Vagina (tissue), 2 donors: ENCODE results near the gene ZBTB47.

ENCODE experiments used
- CTCF ChIP-seq, 3 experiments: fragments of 450-650 bp in 2 of 3; fragments of 200-600 bp in 1 of 3; sonication (generic) in 1 of 3; IDR thresholded peaks; one replicate each; pipeline ENCODE4 v1.5.1; 2017 to 2019; ENCODE audit warnings: antibody characterized with exemption in 3 of 3, mild to moderate bottlenecking in 2 of 3, moderate library complexity in 2 of 3
- POLR2A ChIP-seq, 2 donors: fragments of 450-650 bp; IDR thresholded peaks; one replicate each; pipeline ENCODE4 v1.6.1; 2017; ENCODE audit warnings: antibody characterized with exemption in 2 of 2, mild to moderate bottlenecking in 2 of 2, moderate library complexity in 2 of 2
- POLR2AphosphoS5 ChIP-seq, 2 donors: sonication (generic); formaldehyde crosslinking; IDR thresholded peaks; one replicate each; pipeline ENCODE4 v1.9.0; 2017; ENCODE audit warnings: antibody characterized with exemption in 2 of 2, mild to moderate bottlenecking in 2 of 2, low read depth in 1 of 2; ENCODE audit not compliant: insufficient read depth in 1 of 2

GRCh38 chr3:42712344-42712648 lies 58.8 kb downstream of the ZBTB47 start:
- no peak for TF ChIP-seq POLR2AphosphoS5 (IDR thresholded peaks at IDR 0.05; ENCODE audit: insufficient read depth in 1 of 2, low read depth in 1 of 2)
- TF ChIP-seq CTCF (IDR thresholded peaks at IDR 0.05): no peak
- no peak for TF ChIP-seq POLR2A (IDR thresholded peaks at IDR 0.05)
